GM19193 (cell line): ENCODE results near the gene ZBTB17.

Experiments
- POLR2A ChIP-seq: IDR thresholded peaks from 4 replicates; pipeline ENCODE4 v1.6.1; 2011; ENCODE audit not compliant: insufficient read depth, insufficient read length; ENCODE audit errors: extremely low read depth

The ZBTB17 gene

DNA sequence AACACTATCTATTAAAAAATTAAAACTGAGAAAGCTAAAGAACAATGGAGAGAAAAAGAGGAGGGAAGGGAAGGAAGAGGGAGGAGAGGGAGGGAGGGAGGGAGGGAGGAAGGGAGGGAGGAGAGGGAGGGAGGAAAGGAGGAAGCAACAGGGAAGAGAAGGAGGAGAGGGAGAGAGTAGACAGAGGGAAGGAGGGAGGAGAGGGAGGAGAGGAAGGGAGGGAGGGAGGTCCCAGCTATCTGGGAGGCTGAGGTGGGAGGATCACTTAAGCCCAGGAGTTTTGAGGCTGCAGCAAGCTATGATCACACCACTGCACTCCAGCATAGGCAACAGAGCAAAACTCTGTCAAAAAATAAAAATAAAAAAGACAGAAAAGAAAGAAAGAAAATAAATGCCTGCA lies 16.5 kb downstream of the ZBTB17 start:
- TF ChIP-seq POLR2A, result no peak

DNA sequence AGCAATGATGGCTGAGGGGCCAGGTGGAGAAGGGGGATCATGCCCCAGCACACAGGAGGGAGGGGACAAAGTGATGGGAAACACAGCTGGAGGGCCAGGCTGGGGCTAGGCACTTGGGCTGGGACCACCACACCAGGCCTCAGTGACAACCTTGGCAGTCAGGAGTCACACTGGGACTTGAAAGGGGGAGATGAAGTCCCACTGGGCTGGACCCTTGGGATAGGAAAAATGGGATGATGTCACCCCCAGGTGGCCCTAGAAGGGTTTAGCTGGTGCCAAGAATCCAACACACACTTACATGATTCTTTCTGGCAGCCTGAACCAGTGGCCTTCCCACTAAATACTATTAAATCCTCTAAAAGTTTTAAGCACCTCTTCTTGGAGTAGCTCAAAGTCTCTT lies 17.1 kb downstream of the ZBTB17 start:
- no peak for TF ChIP-seq POLR2A

DNA sequence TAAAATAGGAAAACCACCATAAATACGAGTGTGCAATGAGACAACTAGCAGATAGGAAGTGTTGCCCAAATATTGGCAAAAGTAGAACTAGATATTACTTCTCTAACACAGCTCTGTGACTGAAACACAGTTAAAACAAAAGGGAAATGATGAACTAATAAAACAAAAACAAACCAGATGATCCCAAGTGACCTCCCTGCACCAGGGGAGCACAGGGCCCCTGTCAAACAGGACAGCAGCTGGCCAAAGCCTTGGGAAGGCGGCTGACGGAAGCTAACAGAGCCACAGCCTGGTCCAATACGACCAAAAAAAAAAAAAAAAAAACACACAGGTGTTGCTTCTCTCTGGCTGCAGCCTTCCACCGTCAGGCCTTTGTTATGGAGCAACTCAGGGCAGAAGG lies 17.8 kb downstream of the ZBTB17 start:
- no peak for TF ChIP-seq POLR2A

DNA sequence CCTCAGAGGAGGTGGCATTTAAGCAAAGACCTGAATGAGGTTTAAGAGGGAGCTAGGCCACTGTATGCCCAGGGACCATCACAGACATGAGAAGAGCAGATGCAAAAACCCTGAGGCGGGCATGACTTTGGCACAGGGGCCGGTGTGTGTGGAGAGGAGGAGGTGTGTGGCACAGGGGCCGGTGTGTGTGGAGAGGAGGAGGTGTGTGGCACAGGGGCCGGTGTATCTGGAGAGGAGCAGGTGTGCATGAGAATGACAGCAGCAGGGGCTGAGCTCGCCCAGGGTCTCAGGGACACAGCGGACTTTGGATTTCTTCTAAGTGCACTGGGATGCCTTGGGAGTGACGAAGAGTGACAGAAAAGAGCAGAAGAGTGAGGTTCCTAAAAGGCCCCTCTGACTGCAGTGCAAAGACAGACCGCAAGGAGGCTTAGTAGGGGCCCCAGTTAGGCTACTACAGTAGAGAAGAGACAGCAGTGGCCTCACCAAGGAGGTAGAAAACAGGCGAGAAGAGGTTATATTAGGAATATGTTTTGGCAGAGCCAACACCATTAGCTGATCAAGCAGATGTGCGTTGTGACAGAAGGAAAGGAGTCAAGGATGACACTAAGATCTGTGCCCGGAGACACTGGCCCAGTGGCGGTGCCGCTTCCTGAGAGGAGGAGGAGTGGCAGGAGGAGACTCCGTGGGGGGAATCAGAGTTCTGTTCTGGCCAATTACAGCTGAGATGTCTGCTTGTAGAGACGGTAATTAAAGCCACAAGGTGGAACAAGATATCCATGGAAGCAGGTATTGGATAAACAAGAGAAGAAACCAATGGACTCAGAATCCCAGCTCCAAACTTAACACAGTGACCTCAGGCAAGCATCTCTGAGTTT lies 18.4 kb downstream of the ZBTB17 start:
- no peak for TF ChIP-seq POLR2A

DNA sequence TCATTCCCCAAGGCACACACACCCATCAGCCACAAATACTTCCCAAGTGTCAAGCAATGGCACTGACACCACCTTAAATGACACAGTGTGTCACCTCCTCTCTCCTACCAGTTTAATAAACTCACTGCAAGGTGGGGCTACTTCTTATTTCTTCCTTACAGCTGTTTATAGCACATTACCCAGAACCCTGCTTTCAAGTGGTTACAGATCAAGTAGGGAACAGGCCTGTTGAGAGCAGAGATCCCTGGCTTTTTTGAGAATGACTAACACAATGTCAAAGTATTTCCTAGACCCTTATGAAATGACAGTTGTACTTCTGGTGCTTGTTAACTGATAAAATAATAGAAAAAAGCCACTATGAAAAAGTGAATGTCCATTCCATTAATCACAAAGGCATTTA lies 19.8 kb downstream of the ZBTB17 start:
- TF ChIP-seq POLR2A, result no peak

DNA sequence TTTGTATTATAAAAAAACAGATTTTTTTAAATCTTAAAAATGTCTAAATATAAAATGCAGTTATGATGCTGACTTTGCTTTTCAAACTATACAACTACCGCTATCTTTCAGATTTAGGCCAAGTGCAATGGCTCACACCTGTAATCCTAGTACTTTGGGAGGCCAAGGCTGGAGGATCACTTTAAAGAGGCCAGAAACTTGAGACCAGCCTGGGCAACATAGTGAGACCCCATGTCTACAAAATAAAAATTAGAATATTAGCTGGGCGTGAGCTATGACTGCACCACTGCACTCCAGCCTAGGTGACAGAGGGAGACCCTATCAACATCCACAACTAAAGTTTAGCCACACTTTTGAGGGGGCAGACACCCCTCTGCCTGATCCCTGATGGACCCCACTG lies 20.3 kb downstream of the ZBTB17 start:
- no peak for TF ChIP-seq POLR2A

DNA sequence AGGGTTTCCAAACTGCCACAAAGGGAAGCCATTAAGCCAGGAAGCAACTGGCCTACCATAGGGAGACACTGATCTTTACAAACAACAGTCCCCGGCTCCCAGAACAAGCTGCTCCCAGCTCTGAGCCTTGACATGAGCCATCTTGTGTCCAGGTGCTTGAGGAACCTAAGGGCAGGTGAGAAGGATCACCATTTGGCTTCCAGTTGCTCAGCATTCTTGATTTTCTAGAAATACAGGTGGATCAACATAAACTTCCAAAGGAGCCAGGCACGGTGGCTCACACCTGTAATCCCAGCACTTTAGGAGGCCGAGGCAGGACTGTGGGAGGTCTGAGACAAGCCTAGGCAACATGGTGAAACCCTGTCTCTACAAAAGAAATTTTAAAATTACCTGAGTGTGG lies 21.6 kb downstream of the ZBTB17 start:
- no peak for TF ChIP-seq POLR2A

DNA sequence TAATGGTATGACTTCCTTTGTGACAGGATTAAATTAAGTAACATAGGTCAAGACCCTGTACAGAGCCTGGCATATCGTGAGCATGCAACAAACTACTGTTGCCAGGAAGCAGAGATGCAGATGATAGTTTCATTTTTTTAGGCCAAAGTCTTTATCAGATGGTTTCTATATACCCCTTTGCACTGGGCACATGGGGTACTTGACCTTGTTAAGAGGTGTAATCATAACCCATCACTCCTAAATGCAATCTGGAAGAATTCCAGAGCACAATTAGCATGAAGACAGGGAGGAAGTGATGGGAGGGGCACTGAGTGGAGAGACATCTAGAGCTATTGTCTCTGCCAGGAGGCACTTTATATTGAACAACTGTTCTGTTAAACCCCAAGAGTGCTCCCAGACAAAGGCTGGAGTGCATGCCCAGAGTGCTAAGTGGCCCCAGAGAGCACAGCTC lies 22.1 kb downstream of the ZBTB17 start:
- TF ChIP-seq POLR2A, result no peak

DNA sequence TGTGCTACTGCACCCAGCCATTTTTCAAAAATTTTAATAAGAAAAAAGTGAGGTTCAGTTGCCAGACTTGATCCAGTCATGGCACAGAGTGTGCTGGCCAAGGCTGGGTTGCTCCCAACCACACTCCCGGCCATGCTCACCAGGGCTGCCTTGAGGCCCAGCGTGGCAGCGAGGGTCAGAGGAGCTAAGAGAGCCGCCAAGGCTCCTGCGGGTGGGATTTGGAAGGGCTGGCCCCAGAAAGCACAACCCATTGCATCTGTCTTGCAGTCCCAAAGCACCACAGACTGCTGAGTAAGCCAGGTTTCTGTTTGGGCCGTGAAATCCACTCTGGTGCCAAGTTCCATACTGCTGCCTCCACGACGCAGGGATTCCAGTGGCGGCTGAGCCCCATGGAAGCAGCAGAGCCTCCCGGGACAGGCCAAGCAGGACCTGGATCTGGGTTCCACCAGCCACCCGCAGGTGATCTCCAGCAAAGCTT lies 22.6 kb downstream of the ZBTB17 start:
- TF ChIP-seq POLR2A, result no peak

DNA sequence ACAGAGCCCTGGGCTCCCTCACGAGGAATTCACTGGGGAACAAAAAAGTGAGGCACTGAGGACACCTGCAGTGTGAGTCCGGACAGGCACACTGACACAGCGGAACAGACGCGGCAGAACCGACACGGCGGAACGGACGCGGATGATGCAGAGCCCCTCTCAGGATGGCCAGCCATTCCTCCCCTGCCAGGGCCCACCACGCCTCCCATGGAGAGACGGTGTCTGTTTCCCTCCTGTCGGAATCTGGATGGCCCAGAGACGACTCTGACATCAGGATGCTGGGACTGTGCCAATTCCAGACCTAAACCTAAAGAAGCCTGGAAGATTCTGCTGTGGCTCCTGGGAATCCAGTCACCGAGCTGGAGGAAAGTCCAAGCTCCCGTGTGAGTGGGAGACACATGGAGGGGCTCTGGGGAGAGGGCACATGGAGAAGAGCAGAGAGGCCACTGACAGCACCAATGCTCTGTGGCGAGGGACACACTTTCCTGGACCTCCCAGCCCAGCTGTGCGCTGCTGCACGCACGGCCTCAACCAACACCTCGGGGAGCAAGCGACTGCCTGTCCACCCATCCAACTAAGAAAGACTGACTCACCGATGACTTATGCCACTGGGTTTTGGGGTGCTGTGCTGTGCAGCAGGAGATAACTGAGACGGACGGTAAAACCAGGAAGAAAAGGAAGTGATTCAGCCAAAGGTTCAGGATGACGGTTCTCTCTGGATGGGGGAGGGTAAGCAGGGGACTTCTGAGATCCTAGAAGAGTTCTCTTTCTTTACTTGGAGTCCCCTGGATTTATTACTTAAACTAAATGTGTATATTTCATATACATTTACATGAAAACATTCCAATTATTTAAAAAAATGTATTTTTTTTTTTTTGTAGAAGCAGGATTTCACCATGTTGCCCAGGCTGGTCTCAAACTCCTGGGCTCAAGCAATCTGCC lies 23.3 kb downstream of the ZBTB17 start:
- TF ChIP-seq POLR2A, result no peak

DNA sequence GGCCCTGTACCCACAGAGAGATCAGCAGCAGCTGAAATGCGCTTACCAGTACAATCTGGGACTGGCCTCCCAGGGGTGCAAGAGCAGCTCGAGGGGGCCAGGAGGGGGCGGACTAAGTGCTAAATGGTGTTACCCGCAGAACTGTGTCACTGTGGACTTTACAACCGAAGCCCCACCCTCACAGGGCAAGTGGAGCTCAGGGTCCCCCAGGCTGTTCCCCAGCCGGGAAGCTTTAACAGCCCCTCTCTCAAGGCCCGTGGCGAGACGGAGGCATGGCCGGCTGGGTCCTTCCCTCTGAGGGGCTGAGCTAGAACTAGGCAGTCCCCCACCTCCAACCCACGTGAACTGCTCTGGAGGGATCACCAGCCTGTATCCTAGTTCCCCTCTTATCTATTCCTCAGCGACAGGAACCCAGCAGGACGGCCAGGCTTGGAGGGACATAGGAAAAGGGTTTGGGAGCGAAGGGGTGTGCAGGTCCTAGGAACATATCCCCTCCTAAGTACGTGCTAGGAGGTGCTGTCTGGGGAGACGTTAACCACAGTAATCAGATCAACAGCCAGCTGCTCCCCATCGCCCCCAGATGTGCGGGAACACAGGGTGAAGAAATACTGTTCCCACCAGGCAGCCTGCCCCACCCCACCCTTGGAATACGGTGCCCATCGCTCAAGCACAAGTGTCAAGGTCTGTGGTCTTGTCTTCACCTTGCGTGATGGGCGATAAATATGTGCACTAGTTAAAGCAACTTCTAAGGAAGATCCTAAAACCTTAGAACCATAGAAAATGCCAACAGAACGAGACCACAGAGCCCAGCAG lies 24.4 kb downstream of the ZBTB17 start:
- no peak for TF ChIP-seq POLR2A

DNA sequence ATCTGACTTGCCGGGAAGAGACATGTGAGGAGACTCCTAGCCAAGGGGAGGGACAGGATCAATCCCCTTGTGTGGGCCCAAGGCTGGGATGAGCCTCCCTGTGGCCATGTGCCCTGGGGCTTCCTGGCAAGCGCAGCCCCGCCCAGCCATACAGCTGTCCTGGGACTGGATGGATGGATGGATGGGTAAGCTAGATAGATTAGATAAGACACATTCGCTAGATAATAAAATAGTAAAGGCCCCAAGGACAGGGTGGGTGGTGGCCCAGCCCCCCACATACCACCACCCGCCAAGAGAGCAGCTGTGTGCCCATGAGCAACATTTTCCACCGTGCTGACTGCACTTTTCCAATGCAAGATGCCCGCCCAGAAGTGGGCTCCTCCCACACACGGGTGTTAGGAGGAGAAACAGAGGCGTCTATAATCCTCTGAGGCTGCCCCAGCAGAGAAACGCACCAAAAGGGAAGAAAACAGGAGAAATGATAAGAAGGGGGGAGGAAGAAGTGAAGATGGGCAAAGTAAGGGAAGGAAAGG lies 25.1 kb downstream of the ZBTB17 start:
- no peak for TF ChIP-seq POLR2A

DNA sequence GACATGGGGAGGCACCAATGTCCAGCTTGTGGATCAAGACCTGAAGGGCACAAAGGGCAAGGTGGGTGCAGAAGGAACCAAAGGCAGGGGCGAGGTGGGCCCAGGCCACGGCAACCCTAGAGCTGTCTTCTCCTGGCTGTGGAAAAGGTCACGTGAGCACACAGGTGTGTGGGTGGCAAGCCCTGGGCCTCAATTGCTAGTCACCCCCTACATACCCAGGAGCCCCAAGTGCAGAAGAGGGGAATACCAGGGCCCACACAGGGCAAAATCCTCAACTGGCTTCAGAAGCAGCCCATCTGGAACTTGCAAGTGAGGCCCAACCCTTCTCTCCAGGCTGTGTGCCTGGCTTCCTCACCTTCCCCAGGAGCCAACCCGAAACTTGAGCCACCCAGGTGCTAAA lies 25.6 kb downstream of the ZBTB17 start:
- TF ChIP-seq POLR2A, result no peak

DNA sequence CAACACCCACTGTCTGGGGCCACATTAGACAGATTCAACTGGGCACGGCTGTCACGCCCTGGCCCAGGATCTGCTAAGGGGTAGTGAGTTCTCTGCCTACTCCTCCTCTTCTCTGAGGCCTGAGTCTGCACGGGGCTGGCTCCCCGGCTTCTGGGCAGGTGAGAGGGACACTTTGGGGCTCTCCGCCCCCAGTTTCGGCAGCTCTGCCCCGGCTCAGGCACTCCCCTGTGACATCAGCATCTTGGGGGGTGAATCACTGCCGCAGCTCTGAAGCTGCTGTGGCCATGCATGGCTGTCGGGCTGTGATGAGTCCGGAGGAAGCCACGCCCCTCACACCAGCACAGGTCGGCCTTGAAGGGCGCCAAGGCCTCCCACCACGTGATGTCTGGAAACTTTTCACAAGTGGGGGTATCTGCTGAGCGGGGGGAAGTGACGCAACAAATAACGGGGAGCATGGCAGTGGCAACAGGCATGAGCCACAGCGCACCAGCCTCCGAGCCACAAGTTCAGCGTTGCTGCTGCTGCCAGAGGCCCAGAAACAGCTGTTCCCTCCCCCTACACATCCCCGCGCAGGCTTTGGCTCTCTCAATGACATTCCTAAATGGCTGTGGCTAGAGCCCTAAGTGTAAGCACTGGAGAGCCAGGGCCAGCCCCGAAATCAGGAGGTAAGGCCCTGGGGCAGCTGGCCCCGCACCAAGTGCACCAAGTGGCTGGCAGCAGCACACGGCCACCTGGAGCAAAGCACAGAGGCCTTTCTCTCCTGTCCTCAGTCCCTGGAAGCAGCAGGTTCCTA lies 26.3 kb downstream of the ZBTB17 start:
- TF ChIP-seq POLR2A, result peak; percentile 59
